GM18951 (cell line): ENCODE data around the gene SCN2B.

Experiments used
- POLR2A ChIP-seq: IDR thresholded peaks from 4 replicates; pipeline ENCODE4 v1.6.1; 2011; ENCODE audit warnings: mild to moderate bottlenecking; ENCODE audit not compliant: insufficient read length, insufficient read depth; ENCODE audit errors: extremely low read depth
- in situ Hi-C: fragments of 300-500 bp; cut with MboI; formaldehyde crosslinking; loops from one replicate; pipeline ENCODE4 v1.12.0; 2022; ENCODE audit warnings: low sequenced_read_pairs, mixed read lengths, inconsistent platforms; ENCODE audit not compliant: unreplicated experiment

SCN2B gene

GRCh38 chr11:118152020-118152551, 24.4 kb downstream of the SCN2B start:
- in situ Hi-C loops = no loop called here
- TF ChIP-seq POLR2A = no peak

- in situ Hi-C loops = no loop called here
- TF ChIP-seq POLR2A = no peak
Measured at GRCh38 chr11:118151431-118151830, 25.0 kb downstream of the SCN2B start.

GRCh38 chr11:118149493-118149892, 26.9 kb downstream of the SCN2B start:
- in situ Hi-C loops = no loop called here
- no peak for TF ChIP-seq POLR2A

- TF ChIP-seq POLR2A = no peak
- in situ Hi-C loops = no loop called here
Measured at GRCh38 chr11:118148856-118149255, 27.6 kb downstream of the SCN2B start.

- no peak for TF ChIP-seq POLR2A
- in situ Hi-C loops = no loop called here
Measured at GRCh38 chr11:118148240-118148639, 28.2 kb downstream of the SCN2B start.

GRCh38 chr11:118147502-118147901, 28.9 kb downstream of the SCN2B start:
- TF ChIP-seq POLR2A = no peak
- in situ Hi-C loops = no loop called here

GRCh38 chr11:118146554-118146953, 29.9 kb downstream of the SCN2B start:
- TF ChIP-seq POLR2A = no peak
- in situ Hi-C loops = no loop called here

- TF ChIP-seq POLR2A = no peak
- in situ Hi-C loops = no loop called here
Measured at GRCh38 chr11:118145285-118146227, 30.9 kb downstream of the SCN2B start.

- TF ChIP-seq POLR2A = no peak
- in situ Hi-C loops = no loop called here
Measured at GRCh38 chr11:118144301-118145268, 31.9 kb downstream of the SCN2B start.

- in situ Hi-C loops = no loop called here
- no peak for TF ChIP-seq POLR2A
Measured at GRCh38 chr11:118143661-118144185, 32.7 kb downstream of the SCN2B start.

GRCh38 chr11:118142809-118143208, 33.6 kb downstream of the SCN2B start:
- no peak for TF ChIP-seq POLR2A
- in situ Hi-C loops = no loop called here

- no peak for TF ChIP-seq POLR2A
- in situ Hi-C loops = no loop called here
Measured at GRCh38 chr11:118142081-118142480, 34.4 kb downstream of the SCN2B start.

- in situ Hi-C loops = no loop called here
- no peak for TF ChIP-seq POLR2A
Measured at GRCh38 chr11:118139578-118139977, 36.9 kb downstream of the SCN2B start.
